ACHN (cell line): ENCODE measurements around the gene PLCH2.
A peak's percentile ranks its signal among the peaks of the same experiment; 100 is the strongest.

Source experiments
- DNase-seq: peaks from one replicate; pipeline ENCODE4 v3.0.0-alpha.2; 2015
- in situ Hi-C: cut with HindIII; loops from 2 replicates; pipeline ENCODE4 v1.10.0; 2017; ENCODE audit warnings: low sequenced_read_pairs, low pct_ligation_motif_present, low pct_unique_long_range_greater_than_20kb

Gene PLCH2

DNA sequence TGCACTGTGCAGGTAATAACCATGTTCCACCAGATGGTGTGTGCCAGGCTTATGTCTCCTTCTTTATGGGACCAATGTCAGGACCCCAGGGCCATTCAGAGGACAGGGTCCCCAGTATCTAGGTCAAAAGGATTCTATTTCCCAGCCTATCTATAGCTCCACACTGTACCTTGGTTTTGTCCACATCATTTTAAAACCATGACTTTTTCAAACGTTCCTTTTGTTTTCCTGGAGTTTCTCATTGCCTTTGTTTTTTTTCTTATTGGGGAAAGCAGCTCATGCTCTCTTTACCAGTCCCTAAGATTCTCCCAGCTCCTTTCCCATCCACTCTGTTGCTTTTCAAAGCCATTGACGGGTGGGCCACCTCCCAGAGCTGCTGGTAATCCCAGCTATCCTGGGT lies 12.6 kb downstream of the PLCH2 start:
- in situ Hi-C loops = no loop called here
- no peak for DNase-seq

DNA sequence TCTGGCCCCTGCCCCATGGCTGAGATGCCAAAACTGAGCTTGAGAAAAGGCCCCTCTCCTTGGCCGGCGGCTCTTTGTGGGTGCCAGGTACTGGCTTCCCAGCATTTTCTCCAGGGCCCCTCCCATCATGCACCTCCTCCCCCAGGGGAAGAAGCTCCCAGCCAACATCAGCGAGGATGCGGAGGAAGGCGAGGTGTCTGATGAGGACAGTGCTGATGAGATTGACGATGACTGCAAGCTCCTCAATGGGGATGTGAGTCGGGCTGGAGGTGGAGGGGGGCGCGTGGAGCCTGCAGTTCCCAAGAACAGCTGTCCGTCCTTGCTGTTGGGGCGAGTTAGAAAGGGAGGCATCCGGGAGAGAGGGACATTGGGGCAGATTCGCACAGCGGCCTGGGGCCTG lies 13.5 kb downstream of the PLCH2 start:
- DNase-seq = no peak
- in situ Hi-C loops = no loop called here

DNA sequence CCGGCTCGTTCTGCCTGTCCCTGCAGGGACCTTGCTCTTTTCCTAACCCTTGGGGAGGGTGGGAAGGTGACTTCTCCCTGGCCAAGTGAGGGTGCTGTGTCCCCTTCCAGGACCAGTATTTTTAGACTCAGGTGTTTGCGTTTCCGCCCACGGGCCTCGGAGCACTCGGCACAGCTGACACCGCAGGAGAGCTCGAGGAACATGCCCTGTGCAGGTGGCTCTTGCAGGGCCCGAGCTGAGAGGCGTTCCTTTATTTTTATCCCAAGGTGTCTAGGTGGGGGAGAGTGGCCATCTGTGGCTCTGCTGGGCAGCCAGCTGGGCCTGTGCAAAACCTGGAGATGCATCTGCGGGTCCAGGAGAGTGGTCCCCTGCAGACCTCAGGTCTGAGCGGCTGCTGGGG lies 16.0 kb downstream of the PLCH2 start:
- DNase-seq = no peak
- in situ Hi-C loops = no loop called here

DNA sequence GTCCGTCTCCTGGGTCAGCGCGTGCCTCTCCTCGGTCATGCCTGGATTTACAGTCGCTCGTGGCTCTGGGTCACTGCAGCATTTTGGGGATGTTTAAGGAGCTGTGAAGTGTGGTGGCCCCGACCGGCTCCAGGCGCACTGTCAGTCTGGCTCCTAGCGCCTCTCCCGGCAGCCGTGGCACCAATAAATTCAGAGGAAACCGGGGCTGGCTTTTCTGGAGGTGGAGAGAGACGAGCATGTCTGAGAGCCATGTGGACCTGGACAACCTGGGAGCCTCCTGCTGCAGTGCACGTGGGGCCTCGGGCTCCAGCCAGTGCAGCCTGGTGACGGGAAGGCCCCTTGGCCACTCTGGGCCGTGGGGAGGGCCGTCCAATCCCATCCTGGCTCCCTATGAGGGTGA lies 17.1 kb downstream of the PLCH2 start:
- no peak for DNase-seq
- in situ Hi-C loops = no loop called here

DNA sequence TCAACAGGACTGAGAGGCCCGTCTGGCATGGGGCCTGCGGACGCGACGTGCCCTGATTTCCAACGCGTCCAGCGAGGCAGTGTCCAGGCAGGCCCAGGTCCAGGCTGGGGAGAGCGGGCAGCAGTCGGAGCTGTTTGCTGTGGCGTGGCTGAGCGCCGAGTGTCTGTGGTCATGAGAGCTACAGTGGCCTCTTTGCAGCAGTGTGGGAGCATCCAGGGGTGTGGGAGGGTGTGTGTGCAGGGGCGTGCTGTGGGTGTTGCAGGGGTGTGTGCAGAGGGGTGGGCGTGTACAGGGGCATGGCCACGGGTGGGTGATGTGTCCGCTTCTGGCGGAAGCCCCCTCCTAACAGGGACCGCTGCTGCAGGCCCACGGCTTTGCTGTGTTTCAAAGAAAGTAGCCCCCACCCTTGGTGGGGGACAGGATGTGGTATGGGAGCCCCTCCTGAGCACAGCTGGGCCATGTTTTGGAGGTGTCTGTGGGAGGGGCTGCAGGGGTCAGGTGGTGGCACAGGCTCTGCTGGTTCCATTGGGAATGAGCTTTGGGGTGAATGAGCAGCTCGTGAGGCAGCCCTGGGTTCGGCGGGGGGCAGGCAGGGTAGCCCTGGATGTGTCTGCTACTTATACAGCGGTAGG lies 17.7 kb downstream of the PLCH2 start:
- DNase-seq = no peak
- in situ Hi-C loops = no loop called here

- in situ Hi-C loops = no loop called here
- peak; percentile 57 for DNase-seq
Observed at GRCh38 chr1:2494323-2494693, 18.2 kb downstream of the PLCH2 start.

DNA sequence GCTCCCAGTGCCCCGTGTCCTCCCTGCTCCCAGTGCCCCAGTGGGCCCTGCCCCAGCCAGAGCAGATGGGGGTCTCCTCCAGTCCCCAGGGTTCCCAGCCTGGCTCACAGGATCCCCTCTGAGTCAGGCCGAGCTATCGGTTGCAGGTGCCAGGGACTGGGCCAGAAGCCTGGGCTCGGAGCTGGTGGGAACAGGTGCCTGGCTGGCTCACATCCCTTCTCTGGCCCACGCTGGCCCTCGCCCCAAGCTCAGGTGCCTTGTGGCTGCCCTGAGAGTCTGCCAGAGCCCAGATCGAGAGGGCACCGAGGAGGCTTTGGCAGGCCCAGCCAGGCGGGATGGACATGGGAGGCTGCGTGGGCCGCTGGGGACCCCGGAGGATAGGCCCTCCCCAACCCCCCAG lies 18.9 kb downstream of the PLCH2 start:
- DNase-seq = no peak
- in situ Hi-C loops = no loop called here

DNA sequence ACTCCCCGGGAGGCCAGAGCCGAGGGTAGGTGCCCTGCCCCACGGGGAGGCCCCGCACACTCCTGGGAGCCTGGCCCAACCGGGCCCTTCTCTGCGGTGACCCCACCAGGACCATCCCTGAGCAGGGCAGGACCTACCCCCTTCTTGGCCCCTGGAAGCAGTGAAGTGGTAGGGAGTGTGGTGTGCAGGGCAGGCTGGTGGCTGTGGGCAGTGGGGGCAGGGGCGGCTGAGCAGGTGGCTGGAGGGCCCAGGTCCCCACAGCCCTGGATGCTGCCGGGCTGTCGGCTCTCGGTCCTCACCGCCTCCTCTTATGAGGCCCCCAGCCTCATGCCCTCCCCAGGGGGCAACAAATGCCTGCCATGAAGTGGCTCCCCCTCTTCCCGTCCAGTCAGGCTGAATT lies 19.5 kb downstream of the PLCH2 start:
- DNase-seq = no peak
- in situ Hi-C loops = no loop called here

DNA sequence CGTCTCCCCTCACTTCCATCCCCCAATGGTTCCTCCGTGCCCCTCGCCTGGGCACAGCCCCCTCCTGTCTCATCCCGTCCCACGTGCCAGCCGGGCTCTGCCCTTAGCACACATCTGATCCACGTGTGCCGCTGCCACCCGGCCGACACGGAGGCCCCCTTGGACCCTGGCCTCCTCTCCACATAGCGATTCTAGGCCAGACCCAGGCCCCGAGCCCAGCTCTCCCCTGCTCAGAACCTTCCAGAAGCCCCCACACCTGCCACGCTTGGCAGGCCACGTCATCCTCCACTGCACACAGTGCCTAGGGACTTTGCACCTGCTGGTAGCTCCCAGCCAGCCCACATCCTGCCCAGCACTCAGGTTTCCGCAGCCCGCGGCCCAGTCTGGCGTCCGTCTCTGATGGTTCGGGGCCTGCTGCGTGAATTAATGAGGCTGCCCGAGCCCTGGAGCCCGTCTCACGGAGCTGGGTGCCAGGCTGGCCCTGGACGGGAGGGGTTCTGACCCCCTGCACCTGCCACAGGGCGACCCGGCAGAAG lies 20.1 kb downstream of the PLCH2 start:
- DNase-seq = peak; percentile 14
- in situ Hi-C loops = no loop called here

DNA sequence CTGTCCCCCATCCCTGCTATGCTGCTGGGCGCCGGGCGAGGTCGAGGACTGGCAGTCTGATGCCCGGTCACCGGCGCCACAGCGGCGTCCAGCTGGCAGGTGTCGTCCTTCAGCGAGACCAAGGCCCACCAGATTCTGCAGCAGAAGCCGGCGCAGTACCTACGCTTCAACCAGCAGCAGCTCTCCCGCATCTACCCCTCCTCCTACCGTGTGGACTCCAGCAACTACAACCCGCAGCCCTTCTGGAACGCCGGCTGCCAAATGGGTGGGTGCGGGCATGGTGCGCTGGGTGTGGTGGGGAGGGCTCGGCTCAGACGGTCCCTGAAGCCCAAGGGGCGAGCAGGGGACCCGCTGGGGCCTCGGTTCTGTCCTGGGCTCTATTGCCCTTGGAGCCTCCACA lies 20.7 kb downstream of the PLCH2 start:
- in situ Hi-C loops = no loop called here
- DNase-seq = no peak

- DNase-seq = no peak
- in situ Hi-C loops = no loop called here
Observed at GRCh38 chr1:2497891-2498290, 21.8 kb downstream of the PLCH2 start.

GRCh38 chr1:2498648-2499047 lies 22.6 kb downstream of the PLCH2 start:
- no peak for DNase-seq
- in situ Hi-C loops = no loop called here

DNA sequence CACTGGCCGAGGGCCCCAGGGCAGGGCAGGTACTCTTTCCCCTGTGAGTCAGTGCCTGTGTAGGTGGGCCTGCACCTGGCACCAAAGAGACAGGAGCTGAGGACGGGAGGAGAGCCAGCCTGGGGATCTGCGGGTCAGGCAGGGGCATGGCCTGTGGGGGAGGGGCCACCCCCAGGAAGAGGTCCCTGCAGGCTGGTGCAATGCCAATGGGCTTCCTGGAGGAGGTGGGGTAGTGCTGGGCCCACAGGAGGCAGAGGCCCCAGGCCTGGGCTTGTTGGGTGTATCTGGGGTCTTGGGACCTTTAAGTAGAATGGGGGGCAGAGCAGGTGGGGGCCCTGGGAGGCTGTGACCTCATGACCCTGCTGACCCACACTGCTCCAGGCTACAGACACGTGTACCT lies 23.2 kb downstream of the PLCH2 start:
- no peak for DNase-seq
- in situ Hi-C loops = no loop called here

- no peak for DNase-seq
- in situ Hi-C loops = loop anchor here (25.0 kb wide), 1 partner anchor 88 kb away; the partner anchor contains the start of gene PEX10
Observed at GRCh38 chr1:2499986-2500596, 24.0 kb downstream of the PLCH2 start.

DNA sequence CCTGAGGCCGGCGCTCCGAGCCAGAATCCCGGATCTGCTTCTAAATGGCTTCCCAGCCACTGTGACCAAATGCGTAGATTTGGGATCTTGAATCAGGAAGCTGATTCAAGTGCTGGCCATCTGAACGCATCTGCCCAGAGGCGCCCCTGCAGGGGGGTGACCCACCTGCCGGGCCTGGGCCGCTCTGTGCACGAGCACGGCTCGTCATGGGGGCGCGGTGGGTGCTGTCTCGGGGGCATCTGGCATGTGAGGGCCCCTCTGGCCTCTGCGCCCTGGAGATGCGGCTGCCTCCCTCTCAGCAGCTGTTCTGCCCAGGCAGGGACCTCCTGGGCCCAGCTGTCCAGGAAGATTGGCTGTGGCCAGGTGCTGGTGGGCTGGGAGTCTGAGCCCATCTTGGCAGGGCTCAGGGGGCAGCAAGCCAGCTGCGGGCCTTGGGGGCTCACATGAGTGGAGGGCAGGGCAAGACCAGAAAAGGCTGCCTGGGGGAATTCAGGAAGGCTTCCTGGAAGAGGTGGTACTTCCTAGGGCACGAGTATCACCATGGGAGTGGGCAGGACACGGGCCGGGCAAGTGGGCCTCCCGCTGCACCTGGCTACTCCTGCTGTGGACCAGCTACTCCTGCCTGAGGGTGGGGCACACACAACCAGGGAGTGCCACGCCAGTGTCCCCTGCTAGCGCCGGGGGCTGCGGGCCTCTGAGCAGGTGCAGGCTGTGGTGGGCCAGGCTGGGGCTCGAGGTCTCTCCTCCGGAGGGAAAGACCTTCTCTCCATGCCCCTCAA lies 25.1 kb downstream of the PLCH2 start:
- in situ Hi-C loops = loop anchor here (25.0 kb wide), 1 partner anchor 89 kb away; the partner anchor contains the start of gene PEX10
- no peak for DNase-seq

DNA sequence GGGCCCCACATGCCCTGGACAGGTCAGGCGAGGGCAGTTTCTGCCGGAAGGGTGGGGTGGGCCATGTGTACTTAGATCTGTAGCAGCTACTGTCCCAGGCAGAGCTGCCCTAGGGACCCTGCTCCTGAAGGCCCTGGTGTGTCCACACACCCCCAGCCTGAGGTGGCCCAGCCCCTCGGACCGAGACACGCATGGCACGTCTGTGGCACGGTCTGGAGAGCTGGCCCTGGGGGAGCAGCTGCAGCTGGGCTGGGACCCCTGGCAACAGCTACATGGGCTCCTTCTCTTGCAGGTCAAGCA lies 25.7 kb downstream of the PLCH2 start:
- in situ Hi-C loops = loop anchor here (25.0 kb wide), 1 partner anchor 89 kb away; the partner anchor contains the start of gene PEX10
- DNase-seq = no peak

DNA sequence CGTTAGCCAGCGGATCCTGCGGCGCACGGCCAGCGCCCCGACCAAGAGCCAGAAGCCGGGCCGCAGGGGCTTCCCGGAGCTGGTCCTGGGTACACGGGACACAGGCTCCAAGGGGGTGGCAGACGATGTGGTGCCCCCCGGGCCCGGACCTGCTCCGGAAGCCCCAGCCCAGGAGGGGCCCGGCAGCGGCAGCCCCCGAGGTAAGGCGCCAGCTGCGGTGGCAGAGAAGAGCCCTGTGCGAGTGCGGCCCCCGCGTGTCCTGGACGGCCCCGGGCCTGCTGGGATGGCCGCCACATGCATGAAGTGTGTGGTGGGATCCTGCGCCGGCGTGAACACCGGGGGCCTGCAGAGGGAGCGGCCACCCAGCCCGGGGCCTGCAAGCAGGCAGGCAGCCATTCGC lies 26.1 kb downstream of the PLCH2 start:
- DNase-seq = no peak
- in situ Hi-C loops = loop anchor here (25.0 kb wide), 1 partner anchor 90 kb away; the partner anchor contains the start of gene PEX10

DNA sequence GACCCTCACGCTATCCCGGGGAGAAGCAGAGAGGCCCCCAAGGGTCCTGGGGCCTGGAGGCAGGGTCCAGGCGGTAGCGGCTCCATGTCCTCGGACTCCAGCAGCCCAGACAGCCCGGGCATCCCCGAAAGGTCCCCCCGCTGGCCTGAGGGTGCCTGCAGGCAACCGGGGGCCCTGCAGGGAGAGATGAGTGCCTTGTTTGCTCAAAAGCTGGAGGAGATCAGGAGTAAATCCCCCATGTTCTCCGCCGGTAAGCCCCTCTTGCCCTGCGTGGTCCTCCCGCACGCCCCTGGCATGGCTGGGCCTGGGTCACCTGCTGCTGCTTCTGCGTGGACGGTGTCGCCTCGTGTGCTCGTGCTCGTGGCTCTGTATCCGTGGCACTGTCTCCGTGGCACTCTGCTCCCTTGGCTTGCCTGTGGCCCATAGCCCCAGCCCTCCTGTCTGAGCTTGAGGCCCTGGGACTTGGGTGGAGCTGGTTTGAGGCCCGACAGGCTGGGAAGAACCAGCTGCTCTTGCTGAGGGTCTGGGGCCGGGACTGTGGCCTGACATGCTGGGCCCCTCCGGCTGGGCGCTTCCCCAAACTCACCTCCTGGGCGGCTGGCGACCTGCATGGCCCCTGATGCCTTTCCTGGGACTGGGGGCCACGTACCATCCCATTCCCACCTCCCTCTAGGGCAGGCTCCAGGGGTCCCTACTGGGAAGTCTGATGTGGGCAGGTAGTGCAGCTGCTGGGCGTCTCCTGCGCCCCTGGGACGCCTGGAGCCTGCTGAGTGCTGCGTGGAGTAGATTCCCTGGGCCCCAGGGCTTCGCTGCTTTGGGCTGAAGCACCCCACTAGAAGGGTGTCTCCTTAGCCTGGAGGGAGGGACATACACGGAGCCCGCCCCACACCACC lies 26.8 kb downstream of the PLCH2 start:
- DNase-seq = no peak
- in situ Hi-C loops = loop anchor here (25.0 kb wide), 1 partner anchor 91 kb away; the partner anchor contains the start of gene PEX10
